ENCODE results near the gene CCDC40.

Gene CCDC40

GRCh38 chr17:80145076-80146075, 108.9 kb downstream of the CCDC40 start:
- no peak for TF ChIP-seq CTCF (IDR thresholded peaks at IDR 0.05; ENCODE audit: extremely low read depth, missing control alignments)
- no peak for DNase-seq (ENCODE audit: low spot score)

DNA sequence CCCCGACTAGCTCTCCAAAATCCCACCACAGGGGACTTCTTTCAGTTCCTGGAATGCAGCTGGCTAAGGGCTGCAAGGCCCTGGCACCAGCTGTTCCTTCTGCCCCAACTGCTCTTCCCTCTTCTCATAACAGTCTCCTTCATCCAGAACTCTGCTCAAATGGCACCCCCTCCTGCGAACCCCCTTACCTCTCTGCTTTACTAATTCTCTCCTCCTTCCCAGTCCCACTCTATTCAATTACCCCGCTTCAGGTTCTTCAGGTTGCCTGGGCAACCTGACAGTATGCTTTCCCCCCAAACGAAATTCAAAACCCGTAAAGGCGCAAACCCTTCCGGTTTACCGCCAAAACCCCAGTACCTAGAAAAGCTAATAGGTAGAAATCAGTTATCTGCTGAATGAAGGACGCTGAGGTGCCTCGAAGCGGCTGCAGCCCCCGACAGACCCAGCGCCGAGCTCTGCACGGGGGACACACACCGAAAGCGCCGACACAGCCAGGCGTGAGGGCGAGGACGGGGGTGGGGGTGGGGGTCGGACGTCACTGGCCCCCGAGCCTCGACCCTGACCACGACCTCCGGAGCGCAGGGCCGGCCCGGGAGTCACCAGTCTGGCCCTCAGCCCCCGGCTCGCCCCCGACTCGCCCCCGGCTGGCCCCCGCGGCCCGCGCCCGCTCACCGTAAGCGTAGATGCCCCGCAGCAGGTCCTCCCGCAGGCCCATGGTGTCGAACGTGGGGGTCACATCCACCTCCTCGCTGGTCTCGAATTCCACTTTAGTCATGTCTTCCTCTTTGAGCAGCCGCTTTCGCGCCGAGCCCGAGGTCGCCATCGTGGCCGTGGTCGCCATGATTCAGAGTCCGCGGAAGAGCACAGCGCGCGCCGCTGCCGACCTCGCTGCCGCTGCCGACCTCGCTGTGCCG, 109.9 kb downstream of the CCDC40 start:
- DNase-seq (ENCODE audit: low spot score), result peak; percentile 62
- no peak for TF ChIP-seq CTCF (IDR thresholded peaks at IDR 0.05; ENCODE audit: extremely low read depth, missing control alignments)

GRCh38 chr17:80147035-80147822, 110.8 kb downstream of the CCDC40 start, which contains the start of gene EIF4A3:
EIF4A3 (minus strand) TSS chr17:80147128; CDS start chr17:80146961, 167 bp downstream.
- TF ChIP-seq CTCF (IDR thresholded peaks at IDR 0.05; ENCODE audit: extremely low read depth, missing control alignments), result no peak
- peak; percentile 100 for DNase-seq (ENCODE audit: low spot score)

Data from GM20000 (cell line).